Small intestine (tissue), 7 donors: Measurements from ENCODE around the gene SGPL1. TPM values are rescaled to one million over a fixed set of nuclear protein-coding genes. Genes with fewer than 3 reads are reported as not detected.

Experiments
- DNase-seq, 2 donors: peaks; one replicate each; pipeline versions ENCODE4 v3.0.0 to v3.0.0-alpha.2; 2013
- FAIRE-seq: peaks from 2 replicates; lab custom pipeline; 2012; peaks lifted over from hg19 to GRCh38; lab: Jason Lieb, UNC
- H3K27ac ChIP-seq, 3 donors: one replicate each; pipeline ENCODE4 v1.5.1; 2013; ENCODE audit warnings: low read length in 2 of 3, mild to moderate bottlenecking in 2 of 3, control low read depth in 1 of 3, inconsistent platforms in 1 of 3, low read depth in 1 of 3, moderate library complexity in 1 of 3
- H3K27me3 ChIP-seq, 3 donors: one replicate each; pipeline ENCODE4 v1.6.1; 2013; ENCODE audit warnings: low read length in 3 of 3, inconsistent platforms in 1 of 3; ENCODE audit not compliant: control insufficient read depth in 3 of 3, insufficient read depth in 3 of 3
- H3K36me3 ChIP-seq, 3 donors: one replicate each; pipeline ENCODE4 v1.6.1; 2013; ENCODE audit warnings: low read length in 3 of 3, inconsistent platforms in 1 of 3, low read depth in 1 of 3, mild to moderate bottlenecking in 1 of 3, moderate library complexity in 1 of 3; ENCODE audit not compliant: control insufficient read depth in 3 of 3, insufficient read depth in 2 of 3
- H3K4me1 ChIP-seq, 3 donors: one replicate each; pipeline ENCODE4 v1.6.1; 2013; ENCODE audit warnings: low read length in 2 of 3, inconsistent platforms in 1 of 3, low read depth in 1 of 3, mild to moderate bottlenecking in 1 of 3, moderate library complexity in 1 of 3; ENCODE audit not compliant: control insufficient read depth in 3 of 3, insufficient read depth in 2 of 3
- H3K4me3 ChIP-seq, 3 donors: one replicate each; pipeline ENCODE4 v1.5.1; 2013; ENCODE audit warnings: low read length in 3 of 3, control low read depth in 1 of 3, inconsistent platforms in 1 of 3, low read depth in 1 of 3, mild to moderate bottlenecking in 1 of 3, moderate library complexity in 1 of 3
- H3K9me3 ChIP-seq, 2 donors: one replicate each; pipeline ENCODE4 v1.6.1; 2013; ENCODE audit warnings: low read depth in 1 of 2, low read length in 1 of 2; ENCODE audit not compliant: control insufficient read depth in 2 of 2, insufficient read depth in 1 of 2
- WGBS, 3 donors: extraction: QIAGEN DNeasy Blood & Tissue Kit; methylation state at CpG; one replicate each; pipeline ENCODE4 v1.1.7; 2013; 5-methylcytosine and 5-hydroxymethylcytosine counted together
- polyA plus RNA-seq, 4 donors: library from polyadenylated mRNA; stranded (reverse) in 3 of 4; unstranded in 1 of 4; fragments of 200-250 nt in 3 of 4; fragments of 120-200 nt in 1 of 4; gene quantifications; one replicate each; pipeline versions ENCODE4 v1.2.1 to v1.2.3, GENCODE V29; 2013
- donor health status: healthy with polysubstance abuse.
- donor health status: control.
- donor health status: control.
- donor health status: Bipolar disorder and iron deficiency.
- donor health status: healthy.

Gene SGPL1
- polyA plus RNA-seq, 4 donors, result 10.0 to 49.3 (median 16.4) TPM

DNA sequence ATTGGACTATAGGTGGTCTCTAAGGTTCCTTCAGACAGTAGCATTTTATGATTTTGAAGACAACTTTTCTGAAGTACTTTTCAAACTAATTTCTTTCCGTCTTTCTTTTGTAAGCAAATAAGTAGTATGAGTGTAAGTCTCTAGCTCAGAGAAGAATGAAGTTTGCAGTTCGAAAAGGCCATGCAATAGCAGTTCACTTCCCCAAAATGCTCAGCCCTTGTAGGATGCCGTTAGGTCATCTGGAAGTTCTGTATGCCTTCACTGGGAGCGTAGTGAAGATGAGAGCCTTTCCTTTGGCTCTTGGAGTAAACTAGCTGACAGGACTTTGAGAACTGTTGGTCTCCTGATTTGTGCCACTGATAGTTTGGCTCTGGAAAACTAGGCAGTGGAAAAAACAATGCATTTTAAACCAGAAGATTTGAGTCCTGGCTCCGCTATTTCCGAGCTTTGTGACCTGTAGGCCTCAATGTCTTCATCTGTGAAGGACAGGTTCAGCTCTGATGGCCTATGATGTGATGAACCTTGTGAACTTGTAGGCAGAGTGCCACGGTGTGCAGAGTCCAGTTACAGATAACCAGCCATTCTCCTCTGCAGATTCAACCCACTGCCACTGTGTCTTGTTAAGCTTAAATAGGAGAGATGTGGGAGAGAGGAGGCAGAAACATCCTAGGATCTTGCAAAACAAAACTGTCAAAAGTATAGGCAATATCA is 18.8 kb downstream of the SGPL1 start:
- WGBS, 3 donors, result 70 to 84% (median 71%) methylated on average over 7 of the region's 7 CpGs
- no peak for FAIRE-seq
- DNase-seq, result peak; percentile 51 to 80

DNA sequence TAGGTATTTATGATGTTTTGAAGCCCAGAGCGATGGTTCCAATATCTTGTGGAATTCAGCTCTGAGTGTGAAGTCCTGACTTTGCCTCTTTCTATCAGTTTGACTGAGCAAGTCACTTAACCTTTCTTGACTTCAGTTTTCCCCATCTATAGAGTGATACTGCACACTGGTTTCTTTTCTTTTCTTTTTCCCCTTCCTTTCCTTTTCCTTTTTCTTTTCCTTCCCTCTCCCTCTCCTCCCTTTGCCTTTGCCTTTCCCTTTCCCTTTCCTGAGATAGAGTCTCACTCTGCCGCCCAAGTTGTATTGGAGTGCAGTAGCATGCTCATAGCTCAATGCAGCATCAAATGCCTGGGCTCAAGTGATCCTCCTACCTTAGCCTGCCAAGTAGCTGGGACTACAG is 20.6 kb downstream of the SGPL1 start:
- H3K36me3 ChIP-seq, result peaks cover 0 to 8% (median 3%) of the 10 kb centered on the region in 3 donors
- H3K4me3 ChIP-seq, result no peak overlapping the region
- DNase-seq (no peak), FAIRE-seq (no peak)
- 86 to 92% (median 87%) methylated on average over 2 of the region's 2 CpGs for WGBS, 3 donors
- H3K4me1 ChIP-seq, result peaks cover 10 to 35% (median 13%) of the 10 kb centered on the region in 3 donors
- peak overlapping the region in 1 of 3 donors; percentile 42 for H3K27ac ChIP-seq
- no peaks in the 10 kb centered on the region for H3K27me3 ChIP-seq
- peaks cover 0 to 4% of the 10 kb centered on the region in 2 donors for H3K9me3 ChIP-seq

More for the DNA sequence above, 18.8 kb downstream of the SGPL1 start:
- Histone ChIP-seq H3K36me3 (peaks cover 0 to 6% (median 3%) of the 10 kb centered on the region in 3 donors), H3K9me3 (peaks cover 0 to 4% of the 10 kb centered on the region in 2 donors), H3K27ac (peak overlapping the region in 2 of 3 donors; percentile 8 to 55), H3K4me1 (peaks cover 8 to 49% (median 14%) of the 10 kb centered on the region in 3 donors), H3K4me3 (no peak overlapping the region), H3K27me3 (no peaks in the 10 kb centered on the region)

DNA sequence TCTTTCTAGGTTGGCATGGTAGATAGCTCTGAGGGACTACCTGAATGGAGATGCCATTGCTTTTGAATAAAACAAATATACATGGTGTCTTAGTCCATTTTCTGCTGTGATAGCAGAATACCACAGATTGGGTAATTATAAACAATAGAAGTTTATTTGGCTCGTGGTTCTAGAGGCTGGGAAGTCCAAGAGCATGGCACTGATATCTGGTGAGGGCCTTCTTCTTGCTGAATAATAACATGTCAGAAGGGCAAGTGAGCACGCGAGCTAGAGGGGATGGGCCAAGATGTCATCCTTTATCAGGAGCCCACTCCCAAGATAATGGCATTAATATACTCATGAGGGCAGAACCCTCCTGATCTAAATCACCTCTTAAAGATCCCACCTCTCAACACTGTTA is 21.9 kb downstream of the SGPL1 start:
- peaks cover 0 to 4% of the 10 kb centered on the region in 2 donors for H3K9me3 ChIP-seq
- peaks cover 0 to 9% (median 3%) of the 10 kb centered on the region in 3 donors for H3K36me3 ChIP-seq
- FAIRE-seq (no peak), DNase-seq (no peak)
- WGBS, 3 donors, result 94 to 100% (median 95%) methylated on average over 3 of the region's 3 CpGs
- H3K27ac ChIP-seq, result no peak overlapping the region
- H3K4me1 ChIP-seq, result peaks cover 10 to 26% (median 13%) of the 10 kb centered on the region in 3 donors
- H3K27me3 ChIP-seq, result no peaks in the 10 kb centered on the region
- no peak overlapping the region for H3K4me3 ChIP-seq

DNA sequence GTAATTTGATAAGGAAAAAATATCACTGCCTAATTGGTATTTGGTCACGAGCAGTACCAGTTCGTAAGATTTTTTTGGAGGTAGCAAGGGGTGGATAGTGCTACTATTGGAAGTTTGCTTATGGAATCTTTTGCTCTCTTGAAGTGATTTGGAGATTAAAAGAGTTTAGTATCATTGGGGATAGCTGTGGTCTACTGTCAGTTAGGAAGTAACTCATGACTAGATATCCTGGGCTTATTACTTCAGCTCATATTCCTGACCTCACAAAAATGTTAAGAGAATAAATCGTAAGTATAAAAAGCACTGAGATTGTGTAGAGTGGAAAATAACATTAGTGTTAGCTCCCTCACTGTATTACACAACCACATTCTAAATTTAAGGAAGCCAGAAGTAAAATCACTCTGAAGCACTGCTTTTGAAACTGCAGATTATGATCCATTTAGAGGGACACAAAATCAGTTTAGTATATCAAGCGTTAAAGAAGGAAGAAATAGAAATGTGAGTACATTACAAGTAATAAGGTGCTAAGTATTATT is 22.6 kb downstream of the SGPL1 start:
- no peak for DNase-seq
- Histone ChIP-seq H3K4me1 (peaks cover 8 to 31% (median 10%) of the 10 kb centered on the region in 3 donors), H3K27me3 (no peaks in the 10 kb centered on the region), H3K36me3 (peaks cover 0 to 11% (median 3%) of the 10 kb centered on the region in 3 donors), H3K27ac (no peak overlapping the region), H3K9me3 (peaks cover 0 to 4% of the 10 kb centered on the region in 2 donors), H3K4me3 (no peak overlapping the region)
- WGBS, 3 donors, result 78 to 93% (median 81%) methylated on average over 4 of the region's 4 CpGs
- no peak for FAIRE-seq

DNA sequence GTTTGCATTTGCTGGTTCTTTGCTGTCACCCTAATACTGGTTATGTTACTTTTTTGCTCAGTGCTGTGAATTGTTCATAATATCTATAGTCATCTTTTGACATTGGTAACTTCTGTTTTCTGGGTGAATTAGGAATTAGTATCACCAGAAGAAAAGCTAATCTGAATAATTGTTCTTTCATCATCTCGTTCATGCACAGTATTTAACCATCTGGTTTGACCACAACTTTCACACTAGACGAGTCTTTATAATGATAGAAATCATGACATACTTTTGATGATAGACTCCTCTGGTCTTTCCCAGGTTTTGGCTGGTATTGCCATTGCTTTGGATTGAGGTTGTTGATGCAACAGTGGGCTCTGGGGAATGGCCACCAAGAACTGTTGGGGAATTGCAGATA is 25.1 kb downstream of the SGPL1 start:
- H3K36me3 ChIP-seq, result peaks cover 3 to 13% (median 5%) of the 10 kb centered on the region in 3 donors
- no peak overlapping the region for H3K27ac ChIP-seq
- DNase-seq (no peak), FAIRE-seq (no peak)
- H3K4me3 ChIP-seq, result no peak overlapping the region
- 72 to 85% (median 76%) methylated on average over 2 of the region's 2 CpGs for WGBS, 3 donors
- H3K9me3 ChIP-seq, result peaks cover 0 to 4% of the 10 kb centered on the region in 2 donors
- H3K4me1 ChIP-seq, result peaks cover 4 to 40% (median 9%) of the 10 kb centered on the region in 3 donors
- H3K27me3 ChIP-seq, result no peaks in the 10 kb centered on the region

DNA sequence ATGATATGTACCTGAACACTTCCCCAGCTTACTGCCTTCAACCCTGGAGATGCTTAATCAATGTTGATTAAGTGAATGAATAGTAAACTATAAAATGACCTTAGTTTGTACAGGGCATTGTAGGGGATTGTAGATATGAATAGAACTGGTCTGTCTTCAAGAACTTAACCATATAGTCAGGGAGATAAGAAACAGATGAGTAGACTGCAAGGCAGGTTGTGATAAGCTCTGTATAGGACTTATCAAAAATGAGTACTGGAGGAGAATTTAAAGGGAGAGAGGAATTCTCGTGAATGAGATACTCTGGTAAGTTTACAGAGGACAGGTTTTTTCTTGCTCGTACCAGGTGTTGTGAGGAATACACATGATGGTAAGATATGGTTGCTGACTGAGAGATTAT is 27.6 kb downstream of the SGPL1 start:
- peak in 1 of 2 donors; percentile 42 for DNase-seq
- Histone ChIP-seq H3K9me3 (no peaks in the 10 kb centered on the region), H3K27ac (peak overlapping the region in 1 of 3 donors; percentile 20), H3K4me1 (peaks cover 4 to 44% (median 6%) of the 10 kb centered on the region in 3 donors), H3K36me3 (peaks cover 0 to 7% (median 5%) of the 10 kb centered on the region in 3 donors), H3K4me3 (no peak overlapping the region), H3K27me3 (no peaks in the 10 kb centered on the region)
- no peak for FAIRE-seq
- WGBS, 3 donors, result 25 to 57% (median 32%) methylated on average over 2 of the region's 2 CpGs

DNA sequence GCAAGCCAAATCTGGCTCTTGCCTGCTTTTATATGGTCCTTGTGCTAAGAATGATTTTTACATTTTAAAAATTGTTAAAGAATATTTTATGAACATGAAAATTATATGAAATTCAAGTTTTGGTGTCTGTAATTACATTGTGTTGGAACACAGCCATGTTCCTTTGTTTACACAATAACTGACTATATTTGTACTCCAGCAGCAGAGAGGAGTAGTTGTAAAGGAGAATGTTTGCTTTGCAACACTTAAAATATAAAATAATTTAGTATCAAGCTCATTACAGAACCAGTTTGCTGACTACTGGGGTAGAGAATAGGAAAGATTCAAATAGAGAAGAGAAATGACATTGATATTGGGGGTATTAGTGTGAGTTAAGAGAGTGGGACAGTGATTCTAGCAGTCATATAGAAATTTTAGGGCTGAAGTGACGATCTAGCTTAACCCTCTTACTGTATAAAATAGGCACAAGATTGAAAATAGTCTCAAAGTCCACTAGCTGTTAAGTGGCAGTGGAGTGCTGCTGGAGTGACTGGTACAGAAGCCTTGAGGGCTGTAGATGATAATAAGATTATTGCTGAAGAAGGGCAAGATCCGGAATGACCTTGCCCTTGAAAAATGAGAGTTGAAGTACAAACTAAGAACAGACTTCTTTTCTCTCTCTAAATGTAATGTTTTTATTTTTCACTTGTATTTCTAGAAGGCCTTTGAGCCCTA is 28.2 kb downstream of the SGPL1 start:
- no peak for FAIRE-seq
- DNase-seq, result peak; percentile 43 to 47
- Histone ChIP-seq H3K36me3 (peaks cover 0 to 7% (median 5%) of the 10 kb centered on the region in 3 donors), H3K27ac (peak overlapping the region in 2 of 3 donors; percentile 20 to 41), H3K9me3 (no peaks in the 10 kb centered on the region), H3K4me1 (peaks cover 4 to 44% (median 6%) of the 10 kb centered on the region in 3 donors), H3K27me3 (no peaks in the 10 kb centered on the region), H3K4me3 (no peak overlapping the region)
- 19 to 55% (median 21%) methylated on average over 2 of the region's 2 CpGs for WGBS, 3 donors

DNA sequence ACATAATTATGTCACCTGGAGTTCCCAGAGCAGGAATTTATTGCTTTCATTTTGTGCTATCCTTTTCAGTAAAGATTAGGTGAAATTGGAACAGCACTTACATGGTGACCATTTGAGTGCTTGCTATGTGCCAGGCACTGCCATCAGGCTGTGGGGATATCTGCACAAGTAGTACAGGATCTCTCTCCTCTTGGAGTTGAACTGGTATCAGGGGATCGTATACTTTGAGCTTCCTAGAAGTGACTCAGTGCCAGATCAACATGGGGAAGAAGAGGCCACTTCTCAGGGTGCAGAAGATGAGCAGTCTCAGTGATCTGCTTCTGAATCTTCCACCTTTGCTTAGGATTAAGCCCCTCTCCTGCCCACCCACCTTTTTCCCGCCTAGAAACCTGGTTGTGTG is 29.5 kb downstream of the SGPL1 start:
- FAIRE-seq, result no peak
- peak; percentile 45 to 62 for DNase-seq

More for the DNA sequence above, 29.5 kb downstream of the SGPL1 start:
- 65 to 88% (median 79%) methylated on average over 2 of the region's 2 CpGs for WGBS, 3 donors
- H3K4me1 ChIP-seq, result peaks cover 4 to 44% (median 6%) of the 10 kb centered on the region in 3 donors
- H3K27ac ChIP-seq, result peak overlapping the region in 1 of 3 donors; percentile 50
- H3K9me3 ChIP-seq, result no peaks in the 10 kb centered on the region
- H3K27me3 ChIP-seq, result no peaks in the 10 kb centered on the region
- no peak overlapping the region for H3K4me3 ChIP-seq
- peaks cover 2 to 6% (median 5%) of the 10 kb centered on the region in 3 donors for H3K36me3 ChIP-seq
